DMS114 treated with DMSO at 0.1 percent for 48 hours (cell line): ENCODE results near the gene TLE5.
"Not testable (repeated sequence)": the region's sequence is repeated elsewhere in the genome, so short reads cannot be mapped to it uniquely, and the experiment has no call there.

Experiments used
- DNase-seq: peaks from one replicate; lab custom pipeline; 2025; ENCODE audit not compliant: unreplicated experiment; lab: John Stamatoyannopoulos, UW

Gene TLE5

DNA sequence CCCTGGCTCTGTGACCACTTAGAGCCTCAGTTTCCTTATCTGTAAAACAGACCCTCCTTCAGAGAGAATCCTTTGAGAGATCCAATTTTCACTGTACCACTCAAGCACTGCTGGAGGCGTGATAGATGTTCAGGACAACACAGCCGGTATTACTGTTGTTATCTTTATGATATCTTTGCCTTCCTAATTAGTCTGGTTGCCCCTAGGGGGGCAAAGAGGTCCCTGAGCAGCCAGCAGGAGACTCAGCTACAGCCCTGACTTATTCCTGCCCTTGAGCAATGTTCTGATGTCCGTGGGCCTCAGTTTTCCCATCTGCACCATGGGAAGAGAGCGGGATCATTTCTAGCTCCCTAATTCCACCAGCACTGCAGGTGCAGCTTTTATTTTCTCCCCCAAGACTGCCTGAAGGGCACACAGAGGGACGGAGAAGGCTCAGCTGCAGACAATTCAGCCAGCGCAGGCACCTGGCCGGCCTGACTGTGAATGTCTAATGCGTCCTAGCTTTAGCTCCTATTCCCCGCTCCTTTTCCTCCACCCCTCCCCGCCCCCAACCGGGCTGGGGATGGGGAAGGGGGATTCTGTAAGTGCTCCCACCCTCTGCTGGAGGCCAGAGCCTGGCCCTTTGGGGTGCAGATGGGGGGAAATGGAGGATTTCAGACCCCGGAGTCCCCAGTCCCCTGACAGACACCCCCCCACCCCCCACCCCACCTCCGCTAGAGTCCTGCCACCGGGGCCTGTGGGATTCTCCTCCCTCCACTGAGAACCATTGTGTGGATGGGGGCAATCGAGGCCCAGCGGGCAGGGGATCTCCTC, 16.2 kb downstream of the TLE5 start:
- DNase-seq, result no peak

DNA sequence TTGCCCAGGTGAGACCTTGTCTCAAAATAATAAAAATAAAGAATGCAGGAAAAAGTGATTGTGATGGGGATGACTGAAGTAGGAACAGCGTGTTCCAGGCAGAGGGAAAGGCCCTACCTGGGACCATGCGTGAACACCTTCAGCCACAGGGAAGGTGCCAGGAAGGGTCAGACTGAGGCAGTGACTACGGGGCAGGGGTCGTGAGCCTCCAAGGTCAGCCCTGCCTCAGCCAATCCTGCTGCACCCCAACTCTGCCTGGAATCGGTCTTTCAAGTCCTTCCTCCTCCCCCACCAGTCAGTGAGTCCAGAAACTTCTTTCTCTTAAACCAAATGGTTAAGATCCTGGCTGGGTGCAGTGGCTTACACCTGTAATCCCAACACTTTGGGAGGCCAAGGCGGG, 17.1 kb downstream of the TLE5 start:
- no peak for DNase-seq

DNA sequence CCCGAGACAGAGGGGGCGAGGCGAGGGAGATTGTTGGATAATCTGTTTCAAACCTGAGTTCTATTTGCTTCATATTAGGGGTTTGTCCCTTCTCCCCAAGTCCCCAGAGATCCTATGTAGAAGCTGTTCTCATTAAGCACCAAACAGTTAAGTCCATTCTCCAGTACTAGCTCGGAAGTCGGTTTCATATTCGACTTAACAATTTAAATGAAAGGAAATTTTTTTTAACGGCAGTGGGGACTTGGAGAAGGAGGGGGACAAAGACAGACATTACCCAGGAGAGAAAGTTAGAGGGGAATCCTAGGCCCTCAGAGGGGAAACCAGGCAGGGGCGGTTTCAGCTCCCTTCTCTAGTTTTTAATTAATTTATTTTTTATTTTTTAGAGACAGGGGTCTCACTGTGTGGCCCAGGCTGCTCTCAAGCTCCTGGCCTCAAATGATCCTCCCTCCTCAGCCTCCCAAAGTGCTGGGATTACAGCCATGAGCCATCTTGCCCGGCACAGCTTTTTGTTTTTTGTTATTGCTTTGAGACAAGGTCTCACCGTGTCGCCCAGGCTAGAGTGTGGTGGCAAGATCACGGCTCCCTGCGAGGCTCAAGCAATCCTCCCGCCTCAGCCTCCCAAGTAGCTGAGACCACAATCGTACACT, 19.6 kb downstream of the TLE5 start:
- no peak for DNase-seq

DNA sequence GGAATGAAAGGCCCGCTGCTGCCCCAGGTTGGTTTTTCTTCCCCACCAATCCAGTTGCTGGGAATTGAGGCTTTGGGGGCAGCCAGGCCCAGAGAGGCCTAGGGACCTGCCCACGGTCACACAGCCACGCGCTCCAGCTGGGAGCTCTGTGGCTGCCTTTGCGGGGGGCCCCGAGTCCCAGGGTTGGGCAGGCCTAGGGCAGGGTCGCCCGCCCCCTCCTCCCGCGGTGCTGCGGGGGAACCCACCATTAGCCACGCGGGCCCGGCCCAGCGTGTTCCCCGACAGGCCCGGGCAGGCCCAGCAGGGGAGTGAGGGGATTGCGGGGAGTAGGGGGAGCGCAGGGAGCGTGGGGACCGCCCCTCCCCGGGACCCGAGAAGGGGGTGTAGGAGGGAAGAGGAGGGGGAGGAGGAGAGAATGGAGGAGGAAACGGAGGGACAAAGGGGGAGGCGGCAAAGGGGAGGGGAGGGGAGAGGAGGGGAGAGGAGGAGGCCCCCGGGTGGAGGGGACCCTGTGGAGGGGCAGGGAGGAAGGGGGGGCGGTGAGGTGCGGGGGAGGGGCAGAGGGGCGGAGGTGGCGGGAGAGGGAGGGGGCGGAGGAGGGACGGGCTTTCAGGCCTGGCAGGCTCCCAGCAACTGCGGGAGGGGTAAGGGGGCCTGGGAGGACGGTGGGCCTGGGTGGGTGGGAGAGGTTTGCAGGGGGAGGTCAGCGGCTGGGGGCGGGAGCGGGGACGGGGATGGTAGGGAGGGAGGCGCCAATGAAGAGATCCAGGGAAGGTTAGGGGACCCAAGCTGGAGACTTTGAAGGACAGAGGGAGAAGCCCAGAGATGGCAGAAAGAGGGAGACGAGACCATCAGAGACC, 20.3 kb downstream of the TLE5 start:
- no peak for DNase-seq

DNA sequence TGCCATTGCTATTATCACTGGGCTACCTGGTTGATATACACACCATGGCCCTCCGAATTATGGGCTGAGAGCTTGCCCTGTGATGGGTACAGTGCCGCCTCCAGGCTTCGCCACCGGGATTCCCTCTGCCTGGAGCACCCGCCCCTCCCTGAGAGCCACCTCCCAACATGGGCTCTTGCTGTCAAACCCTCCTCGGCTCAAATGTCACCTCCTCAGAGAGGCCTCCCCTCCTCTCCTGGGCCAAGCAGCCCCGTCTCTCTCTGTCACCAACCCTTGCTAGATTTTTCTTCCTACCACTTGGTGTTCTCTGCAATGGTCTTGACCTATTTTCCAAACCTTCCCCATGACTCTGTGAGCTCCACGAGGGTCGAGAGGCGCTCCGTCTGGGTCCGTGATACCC, 21.0 kb downstream of the TLE5 start:
- no peak for DNase-seq

DNA sequence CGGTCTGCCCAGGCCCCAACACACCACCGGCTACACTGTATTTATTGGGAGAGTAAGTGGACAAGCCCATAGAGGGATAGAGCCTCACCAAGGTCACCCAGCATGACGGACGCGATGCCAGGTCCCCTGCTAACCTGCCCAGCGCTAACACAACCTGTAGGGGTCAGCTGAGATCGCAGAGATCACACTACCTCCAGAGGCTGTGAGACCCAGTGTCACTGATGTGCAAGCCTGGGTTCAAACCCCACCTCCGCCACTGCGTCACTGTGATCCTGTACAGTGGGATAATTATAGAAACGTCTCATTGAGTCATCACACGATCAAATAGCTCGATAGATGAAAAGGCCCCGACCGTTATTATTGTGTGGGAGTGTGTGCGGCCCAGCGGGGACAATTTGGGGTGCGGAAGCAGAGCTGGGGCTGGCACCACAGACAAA, 22.6 kb downstream of the TLE5 start:
- DNase-seq, result no peak

DNA sequence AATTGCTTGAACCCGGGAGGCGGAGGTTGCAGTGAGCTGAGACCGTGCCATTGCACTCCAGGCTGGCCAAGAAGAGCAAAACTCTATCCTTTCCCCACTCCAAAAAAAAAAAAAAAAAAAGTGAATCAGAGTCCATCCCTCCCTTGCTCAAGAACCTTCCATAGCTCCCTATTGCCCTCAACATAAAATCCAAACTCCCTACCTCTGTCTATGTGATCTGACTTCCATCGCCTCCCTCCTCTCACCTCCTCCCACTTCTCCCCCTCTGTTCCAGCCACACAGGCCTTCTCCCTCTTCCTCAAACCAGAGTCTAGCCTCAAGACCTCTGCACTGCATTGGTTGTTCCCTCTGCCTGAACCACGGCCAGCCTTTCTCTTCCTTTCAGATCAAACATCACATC, 23.2 kb downstream of the TLE5 start:
- DNase-seq, result no peak

DNA sequence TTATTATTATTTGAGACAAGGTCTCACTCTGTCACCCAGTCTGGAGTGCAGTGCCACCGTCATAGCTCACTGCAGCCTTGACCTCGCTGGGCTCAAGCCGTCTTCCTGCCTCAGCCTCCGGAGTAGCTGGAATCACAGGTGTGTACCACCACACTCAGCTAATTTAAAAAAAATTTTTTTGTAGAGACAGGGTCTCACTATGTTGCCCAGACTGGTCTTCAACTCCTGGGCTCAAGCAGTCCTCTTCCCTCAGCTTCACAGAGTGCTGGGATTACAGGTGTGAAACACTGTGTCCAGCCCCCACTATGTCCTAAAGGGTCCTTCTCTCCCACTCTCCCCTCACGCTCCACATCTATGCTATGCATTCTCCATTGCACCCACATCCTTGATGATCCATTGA, 24.1 kb downstream of the TLE5 start:
- DNase-seq, result no peak

DNA sequence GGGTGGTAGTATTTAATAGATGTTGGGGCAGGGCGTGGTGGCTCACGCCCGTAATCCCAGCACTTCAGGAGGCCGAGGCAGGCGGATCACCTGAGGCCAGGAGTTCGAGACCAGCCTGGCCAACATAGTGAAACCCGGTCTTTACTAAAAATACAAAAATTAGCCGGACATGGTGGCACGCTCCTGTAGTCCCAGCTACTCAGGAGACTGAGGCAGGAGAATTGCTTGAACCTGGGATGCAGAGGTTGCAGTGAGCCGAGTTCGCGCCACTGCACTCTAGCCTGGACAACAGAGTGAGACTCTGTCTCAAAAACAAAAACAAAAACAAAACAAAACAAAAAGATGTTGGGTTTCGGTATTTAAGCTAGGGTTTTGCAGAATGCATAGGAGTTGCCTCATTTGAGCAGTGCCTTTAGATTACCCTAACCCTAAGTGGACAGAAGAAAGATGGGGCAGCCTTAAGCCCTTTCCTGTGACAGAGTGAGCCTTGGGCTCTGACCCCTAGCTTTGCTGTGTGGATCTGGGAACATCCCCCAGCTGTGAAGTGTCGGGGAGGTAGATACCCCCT, 25.2 kb downstream of the TLE5 start:
- DNase-seq, result not testable (repeated sequence)

DNA sequence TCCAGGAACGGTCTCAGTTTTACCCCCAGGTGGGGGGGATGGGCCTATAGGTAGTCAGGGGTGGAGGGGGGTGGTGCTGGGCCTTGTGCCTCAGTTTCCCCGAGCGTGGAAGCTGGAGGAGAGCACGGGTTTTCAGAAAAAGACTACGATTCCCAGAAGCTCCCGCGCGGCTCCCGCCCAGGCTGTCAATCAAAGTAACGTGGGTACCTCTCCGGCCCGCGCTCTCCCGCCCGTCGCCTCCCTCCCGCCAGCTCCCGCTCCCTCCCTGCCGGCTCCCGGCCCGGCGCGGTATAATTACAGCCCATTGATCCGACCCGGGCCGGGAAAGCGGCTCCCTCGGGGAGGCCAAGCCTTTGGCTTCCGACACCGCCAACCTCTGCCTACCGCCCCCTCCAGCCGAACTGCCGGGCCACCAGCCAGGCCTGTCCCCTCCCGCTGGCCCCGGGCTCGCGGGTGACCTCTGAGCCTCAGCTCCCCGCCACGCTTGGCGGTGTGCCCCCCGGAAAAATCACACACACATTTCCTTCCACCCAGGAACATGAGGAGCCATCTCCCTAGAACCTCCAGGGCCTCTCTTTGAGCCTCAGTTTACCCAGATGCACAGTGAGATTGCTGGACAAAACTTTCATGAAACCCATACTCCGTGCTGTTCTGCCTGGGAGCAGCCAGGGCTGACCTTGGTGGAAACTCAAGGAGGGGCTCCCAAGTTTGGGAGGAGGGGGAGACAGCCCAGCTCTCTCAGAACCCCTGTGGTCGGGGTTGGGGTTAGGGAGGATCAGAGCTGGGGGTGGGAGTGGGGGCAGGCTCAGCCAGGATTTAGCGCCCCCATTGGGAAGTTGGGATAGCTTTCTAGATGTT, 25.9 kb downstream of the TLE5 start:
- peak; percentile 76 for DNase-seq

DNA sequence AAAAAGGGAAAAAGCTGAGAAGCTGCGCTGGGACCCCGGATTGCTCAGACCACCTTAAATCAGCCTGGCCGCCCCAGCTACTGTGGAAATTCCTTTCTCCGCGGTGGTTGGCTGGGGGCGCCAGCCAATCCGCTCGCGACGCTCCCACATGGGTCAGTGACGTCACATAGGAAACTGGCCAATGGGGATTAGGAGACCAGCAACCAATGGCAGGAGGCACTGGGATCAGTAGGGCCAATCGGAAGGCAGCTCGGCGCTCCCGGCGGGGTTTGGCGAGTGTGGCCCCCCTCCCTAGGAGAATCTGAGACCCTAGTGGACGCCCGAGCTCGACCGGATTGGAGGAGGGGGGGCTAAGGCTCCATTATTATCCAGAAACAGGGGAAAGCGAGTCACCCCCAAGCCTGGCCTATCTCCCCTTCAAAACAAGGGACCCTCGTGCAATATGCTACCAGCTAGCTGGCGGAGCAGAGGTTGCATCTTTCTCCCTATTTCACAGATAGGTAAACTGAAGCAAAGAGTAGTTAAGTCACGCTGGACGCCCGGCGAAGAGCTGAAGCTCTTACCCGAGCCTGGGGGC, 26.7 kb downstream of the TLE5 start:
- peak; percentile 89 for DNase-seq

DNA sequence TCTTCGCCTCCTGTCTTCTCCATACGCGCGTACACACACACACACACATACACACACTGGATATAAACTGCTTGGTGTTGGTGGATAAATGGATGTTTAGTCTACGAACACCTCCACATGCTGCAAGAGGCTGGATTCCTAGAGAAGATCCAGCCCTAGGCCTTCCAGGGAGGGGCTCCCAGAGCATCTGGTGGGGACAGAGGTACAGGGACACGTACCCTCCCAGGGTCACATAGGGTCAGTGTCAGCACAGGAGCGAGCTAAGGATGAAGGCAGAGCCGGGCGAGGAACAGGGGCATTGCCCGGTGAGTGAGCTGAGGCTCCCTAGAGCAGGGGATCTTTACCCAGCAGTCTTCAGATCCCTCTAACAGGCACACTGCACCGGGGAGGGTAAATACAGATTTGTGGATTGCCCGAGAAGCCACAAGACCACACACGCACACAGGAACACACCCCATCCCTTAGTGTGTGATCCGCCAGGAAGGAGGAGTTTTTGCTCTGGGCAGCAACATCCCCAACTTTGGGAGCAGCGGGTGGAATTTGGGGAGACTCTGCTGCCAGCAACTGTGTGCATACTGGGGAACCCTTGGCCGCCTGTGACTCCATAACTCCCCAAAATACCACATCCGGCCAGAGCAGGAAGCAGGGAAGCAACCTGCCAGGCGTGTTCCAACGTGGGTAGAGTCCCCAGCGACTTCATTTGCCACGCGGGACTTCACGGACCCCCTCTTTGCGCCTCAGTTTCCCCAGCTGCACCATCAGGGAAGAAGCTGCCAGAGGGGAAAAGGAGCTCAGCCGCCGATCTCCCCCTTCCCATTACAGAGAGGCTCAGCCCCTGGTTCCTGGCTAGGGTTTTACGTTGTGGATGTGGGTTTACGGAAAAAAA, 27.4 kb downstream of the TLE5 start:
- DNase-seq, result no peak

DNA sequence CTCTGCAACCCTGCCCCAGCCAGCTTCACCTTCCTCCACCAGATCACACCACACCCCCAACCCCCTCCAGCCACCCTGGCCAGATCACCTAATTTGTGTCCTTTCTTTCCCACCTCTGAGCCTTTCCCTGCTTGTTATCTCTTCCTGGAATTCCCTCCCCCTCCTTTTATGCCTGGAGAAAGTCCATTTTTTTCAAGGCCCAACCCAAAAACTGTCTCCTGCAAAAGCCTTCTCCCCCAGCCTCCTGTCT, 28.0 kb downstream of the TLE5 start:
- DNase-seq, result no peak

DNA sequence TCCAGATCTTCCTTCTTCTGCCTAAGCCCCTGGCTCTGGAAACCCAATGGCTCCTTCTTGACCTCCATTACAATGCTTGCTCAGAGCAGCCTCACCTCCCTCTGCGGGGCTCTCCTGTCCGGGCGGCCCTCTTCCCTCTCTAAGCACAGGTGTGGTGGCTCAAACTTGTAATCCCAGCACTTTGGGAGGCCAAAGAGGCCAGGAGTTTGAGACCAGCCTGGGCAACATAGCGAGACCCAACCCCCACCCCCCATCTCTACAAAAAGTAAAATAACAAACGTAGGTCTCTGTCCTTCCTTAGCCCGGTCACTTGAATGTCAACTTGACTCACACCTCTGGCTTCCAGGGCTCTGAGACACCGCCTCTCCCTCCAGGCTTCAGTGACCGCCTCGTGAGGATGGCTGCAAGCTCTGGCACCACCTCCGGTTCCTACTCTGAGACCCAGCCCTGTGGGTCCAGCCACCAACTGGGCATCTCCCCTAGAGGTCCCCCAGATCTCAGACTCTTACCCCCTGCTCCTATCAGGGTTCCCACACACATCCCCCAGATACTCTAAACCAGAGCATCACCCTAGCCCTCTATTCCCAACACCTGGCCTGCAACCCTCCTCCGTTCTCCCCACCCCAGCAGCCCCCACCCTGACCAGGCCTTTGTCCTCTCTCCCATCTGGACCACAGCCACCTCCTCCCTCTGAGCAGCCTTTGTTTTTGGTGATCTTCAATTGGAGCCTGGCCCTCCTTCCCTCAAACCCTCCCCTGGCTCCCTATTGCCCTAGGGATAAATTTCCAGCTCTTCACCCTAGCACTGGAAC, 28.5 kb downstream of the TLE5 start:
- DNase-seq, result no peak

DNA sequence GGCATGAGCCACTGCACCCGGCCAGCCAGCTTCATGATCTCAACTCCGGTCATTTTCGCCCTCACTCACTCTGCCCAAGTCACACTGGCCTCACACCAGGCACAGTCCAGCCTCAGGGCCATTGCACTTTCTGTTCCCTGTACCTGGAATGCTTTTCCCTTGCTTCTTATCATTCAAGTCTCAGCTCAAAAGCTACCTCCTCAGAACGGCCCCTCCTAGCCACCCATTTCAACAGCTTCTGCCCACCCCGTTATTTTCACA, 30.8 kb downstream of the TLE5 start:
- DNase-seq, result no peak

DNA sequence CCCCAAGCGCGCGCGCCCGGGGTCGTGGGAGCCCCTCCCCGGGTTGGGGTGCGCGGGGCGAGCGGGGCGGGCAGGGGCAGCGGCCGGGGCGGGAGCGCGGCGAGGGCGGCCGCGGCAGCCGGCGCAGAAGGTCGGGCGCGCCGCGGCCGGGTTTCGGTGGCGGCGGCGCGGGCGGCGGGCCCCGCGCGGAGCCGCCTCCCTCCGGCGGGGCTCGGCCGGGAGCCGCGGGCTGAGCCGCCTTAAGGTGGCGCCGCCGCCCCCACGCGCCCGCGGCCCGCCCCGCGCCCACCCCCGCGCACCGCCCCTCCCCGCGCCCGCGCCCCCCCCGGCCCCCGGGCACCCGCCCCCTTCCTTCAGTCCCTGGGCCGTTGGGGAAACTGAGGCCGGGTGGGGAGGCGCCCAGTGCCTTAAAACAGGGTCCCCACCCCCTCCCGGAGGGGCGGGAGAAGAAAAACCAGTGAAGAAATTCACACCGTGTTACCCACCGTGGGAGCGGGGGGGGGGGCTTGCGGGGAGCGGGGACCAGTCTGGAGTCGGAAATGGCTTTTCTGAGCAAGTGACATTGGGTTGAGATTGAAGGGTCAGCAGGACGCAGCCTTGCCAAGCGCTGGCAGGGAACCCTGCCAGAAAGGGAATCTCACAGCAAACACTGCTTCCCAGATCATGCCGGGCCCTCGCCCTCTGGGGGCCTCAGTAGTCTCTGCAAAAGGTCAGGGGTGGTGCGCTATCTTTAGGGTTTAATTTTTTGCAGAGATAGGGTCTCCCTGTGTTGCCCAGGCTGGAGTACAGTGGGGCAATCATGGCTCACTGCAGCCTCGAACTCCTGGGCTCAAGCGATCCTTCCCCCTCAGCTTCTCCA, 33.0 kb downstream of the TLE5 start, which contains the start of gene TLE2:
TSS of gene TLE2 (minus strand) at position 216 of the 859 bp plus-strand sequence. CDS start 376 bp downstream, outside the sequence.
- no peak for DNase-seq

DNA sequence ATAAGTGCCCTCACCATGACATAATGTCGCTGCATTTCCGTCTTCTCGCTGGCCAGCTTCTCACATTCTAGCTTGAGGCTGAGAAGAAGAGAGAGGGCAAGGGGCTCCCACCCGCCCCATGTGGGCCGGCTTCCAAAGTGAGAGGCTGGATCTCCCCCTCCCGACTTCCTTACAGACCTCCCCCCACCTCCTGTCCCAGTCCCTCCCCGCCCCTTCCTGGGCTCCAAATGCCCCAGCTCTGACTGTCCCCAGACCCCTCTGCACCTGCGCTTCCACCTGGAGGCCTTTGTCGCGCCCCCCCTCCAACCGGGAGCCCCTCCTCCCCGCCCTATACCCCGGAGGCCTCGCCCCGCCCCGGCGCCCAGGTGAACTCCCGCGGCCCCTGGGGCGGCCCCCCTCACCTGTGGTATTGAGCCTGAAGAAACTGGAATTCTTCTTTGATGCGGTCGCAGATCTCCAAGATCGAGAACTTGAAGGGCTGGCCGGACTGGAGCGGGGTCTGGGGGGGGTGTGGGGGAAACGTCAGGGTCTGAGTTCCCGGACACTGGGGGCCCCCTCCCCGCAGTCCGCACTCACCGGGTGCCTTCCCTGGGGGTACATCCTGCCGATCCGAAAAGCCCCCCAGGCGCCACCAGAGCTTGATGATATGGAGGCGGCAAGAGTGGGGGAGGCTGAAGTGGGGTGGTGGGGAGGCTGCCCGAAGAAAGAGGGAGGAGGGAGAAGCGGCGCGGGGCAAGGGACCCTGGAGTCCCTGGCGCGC, 33.8 kb downstream of the TLE5 start:
- DNase-seq, result no peak
